Activated naive CD4-positive, alpha-beta T cell treated with anti-CD3 and anti-CD28 coated beads for 36 hours (primary cell): ENCODE data around the gene SLC7A6. TPM values are rescaled to one million over a fixed set of nuclear protein-coding genes. Genes with fewer than 3 reads are reported as not detected.

ENCODE experiments used
- CTCF ChIA-PET: fragments of 350-600 bp; sonication (Branson Sonifier 250); formaldehyde crosslinking; loops from one replicate; lab custom pipeline; 2021; ENCODE audit warnings: antibody characterized with exemption; lab: Charles Lee
- DNase-seq: peaks from one replicate; pipeline ENCODE4 v3.0.0-alpha.2; 2020
- H3K27ac Mint-ChIP-seq: one replicate; pipeline ENCODE4 v1.8.0; 2021; ENCODE audit warnings: mild to moderate bottlenecking, mixed read lengths
- H3K27me3 Mint-ChIP-seq: one replicate; pipeline ENCODE4 v1.8.0; 2021; ENCODE audit warnings: low read depth, mixed read lengths
- H3K36me3 Mint-ChIP-seq: one replicate; pipeline ENCODE4 v1.8.0; 2021; ENCODE audit warnings: low read depth, mixed read lengths
- H3K4me1 Mint-ChIP-seq: one replicate; pipeline ENCODE4 v1.8.0; 2021; ENCODE audit warnings: low read depth, mixed read lengths
- H3K4me3 Mint-ChIP-seq: one replicate; pipeline ENCODE4 v1.8.0; 2021; ENCODE audit warnings: mild to moderate bottlenecking, moderate library complexity, mixed read lengths
- H3K9me3 Mint-ChIP-seq: one replicate; pipeline ENCODE4 v1.8.0; 2021; ENCODE audit warnings: mixed read lengths
- intact Hi-C: fragments of 100-400 bp; cut with micrococcal nuclease; formaldehyde crosslinking; loops from one replicate; pipeline ENCODE4 v1.15.1; 2023
- microRNA-seq: library from miRNA; unstranded; fragments of <30 nt; microRNA quantifications from one replicate; pipeline ENCODE4 v1.2.0, GENCODE V29; 2022; ENCODE audit warnings: borderline microRNAs expressed, borderline replicate concordance
- total RNA-seq, 2 experiments: library from RNA; stranded (reverse); gene quantifications; one replicate each; pipeline ENCODE4 v1.2.3, GENCODE V29; 2021

SLC7A6 gene
- total RNA-seq, 2 experiments from 2014 or later, result 79.4 to 83.4 TPM

DNA sequence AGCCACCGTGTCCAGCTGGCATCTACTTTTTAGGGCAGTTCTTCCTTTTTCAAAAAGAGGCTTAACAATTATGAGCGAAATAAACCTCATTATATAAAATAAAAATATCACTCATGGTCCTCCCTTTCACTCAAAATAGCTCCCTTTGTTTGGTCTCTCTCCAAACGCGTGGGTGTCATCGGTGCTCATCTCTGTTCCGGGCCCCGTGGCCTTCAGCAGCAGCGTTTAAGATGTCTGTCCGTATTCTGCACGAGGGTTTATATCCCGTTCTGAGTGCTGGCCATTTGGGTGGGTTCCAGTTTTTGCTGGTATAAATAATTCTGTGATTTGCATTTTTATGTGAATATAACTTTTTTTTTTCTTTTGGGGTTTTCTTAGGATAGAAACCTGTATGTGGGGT lies 79.9 kb downstream of the SLC7A6 start:
- no peak overlapping the region for H3K4me3 Mint-ChIP-seq
- no peaks in the 10 kb centered on the region for H3K27me3 Mint-ChIP-seq
- no peaks in the 10 kb centered on the region for H3K9me3 Mint-ChIP-seq
- peaks cover 1% of the 10 kb centered on the region for H3K4me1 Mint-ChIP-seq
- DNase-seq, result no peak
- H3K36me3 Mint-ChIP-seq, result peaks cover 48% of the 10 kb centered on the region
- no peak overlapping the region for H3K27ac Mint-ChIP-seq
- CTCF ChIA-PET, result interaction anchor here (0.6 to 1.7 kb wide), 5 partner anchors 15 to 83 kb away, joined by 3 to 4 read pairs (median 3); no protein-coding TSS in a partner anchor
- intact Hi-C loops, result no loop called here

- Mint-ChIP-seq H3K9me3 (no peaks in the 10 kb centered on the region), H3K36me3 (peaks cover 44% of the 10 kb centered on the region), H3K27me3 (no peaks in the 10 kb centered on the region), H3K27ac (no peak overlapping the region), H3K4me3 (no peak overlapping the region), H3K4me1 (peaks cover 1% of the 10 kb centered on the region)
- no peak for DNase-seq
- intact Hi-C loops, result no loop called here
- CTCF ChIA-PET, result interaction anchor here (1.7 kb wide), 1 partner anchor 16 kb away, joined by 4 read pairs; no protein-coding TSS in a partner anchor
Measured at GRCh38 chr16:68345351-68345810, 81.1 kb downstream of the SLC7A6 start.

GRCh38 chr16:68345958-68346635 lies 81.8 kb downstream of the SLC7A6 start:
- peaks cover 38% of the 10 kb centered on the region for H3K36me3 Mint-ChIP-seq
- no peak for DNase-seq
- CTCF ChIA-PET, result no interaction called here

GRCh38 chr16:68346892-68347480 lies 82.7 kb downstream of the SLC7A6 start:
- Mint-ChIP-seq H3K36me3 (peaks cover 38% of the 10 kb centered on the region), H3K27ac (no peak overlapping the region), H3K9me3 (no peaks in the 10 kb centered on the region), H3K4me3 (no peak overlapping the region), H3K27me3 (no peaks in the 10 kb centered on the region), H3K4me1 (peaks cover 1% of the 10 kb centered on the region)
- CTCF ChIA-PET, result no interaction called here
- no peak for DNase-seq
- intact Hi-C loops, result no loop called here

More at GRCh38 chr16:68345958-68346635, 81.8 kb downstream of the SLC7A6 start:
- H3K4me3 Mint-ChIP-seq, result no peak overlapping the region
- no peaks in the 10 kb centered on the region for H3K9me3 Mint-ChIP-seq
- H3K27me3 Mint-ChIP-seq, result no peaks in the 10 kb centered on the region
- peaks cover 1% of the 10 kb centered on the region for H3K4me1 Mint-ChIP-seq
- no peak overlapping the region for H3K27ac Mint-ChIP-seq
- intact Hi-C loops, result no loop called here

DNA sequence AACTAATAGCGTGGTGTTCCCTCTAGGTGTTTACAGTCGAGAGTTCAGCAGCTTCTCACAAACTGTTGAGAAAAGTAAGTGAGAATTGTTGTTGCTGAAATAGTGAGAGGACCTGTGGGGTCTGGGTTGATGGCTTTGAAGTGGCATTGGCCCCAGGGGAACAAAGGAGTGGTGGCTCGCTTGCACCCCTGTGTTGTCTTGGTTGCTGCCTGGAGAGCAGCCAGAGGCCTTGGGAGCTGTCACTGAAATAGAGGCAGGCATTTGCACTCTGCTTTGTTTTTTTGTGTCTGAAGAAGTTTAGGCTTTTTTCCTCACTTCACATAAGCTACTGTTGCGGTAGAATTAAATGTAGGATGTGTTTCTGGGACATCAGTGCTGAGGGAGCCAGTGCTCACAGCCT lies 83.3 kb downstream of the SLC7A6 start:
- H3K27me3 Mint-ChIP-seq, result no peaks in the 10 kb centered on the region
- no peak overlapping the region for H3K27ac Mint-ChIP-seq
- H3K36me3 Mint-ChIP-seq, result peaks cover 35% of the 10 kb centered on the region
- peaks cover 1% of the 10 kb centered on the region for H3K4me1 Mint-ChIP-seq
- CTCF ChIA-PET, result no interaction called here
- DNase-seq, result no peak
- no peaks in the 10 kb centered on the region for H3K9me3 Mint-ChIP-seq
- H3K4me3 Mint-ChIP-seq, result no peak overlapping the region
- intact Hi-C loops, result no loop called here

DNA sequence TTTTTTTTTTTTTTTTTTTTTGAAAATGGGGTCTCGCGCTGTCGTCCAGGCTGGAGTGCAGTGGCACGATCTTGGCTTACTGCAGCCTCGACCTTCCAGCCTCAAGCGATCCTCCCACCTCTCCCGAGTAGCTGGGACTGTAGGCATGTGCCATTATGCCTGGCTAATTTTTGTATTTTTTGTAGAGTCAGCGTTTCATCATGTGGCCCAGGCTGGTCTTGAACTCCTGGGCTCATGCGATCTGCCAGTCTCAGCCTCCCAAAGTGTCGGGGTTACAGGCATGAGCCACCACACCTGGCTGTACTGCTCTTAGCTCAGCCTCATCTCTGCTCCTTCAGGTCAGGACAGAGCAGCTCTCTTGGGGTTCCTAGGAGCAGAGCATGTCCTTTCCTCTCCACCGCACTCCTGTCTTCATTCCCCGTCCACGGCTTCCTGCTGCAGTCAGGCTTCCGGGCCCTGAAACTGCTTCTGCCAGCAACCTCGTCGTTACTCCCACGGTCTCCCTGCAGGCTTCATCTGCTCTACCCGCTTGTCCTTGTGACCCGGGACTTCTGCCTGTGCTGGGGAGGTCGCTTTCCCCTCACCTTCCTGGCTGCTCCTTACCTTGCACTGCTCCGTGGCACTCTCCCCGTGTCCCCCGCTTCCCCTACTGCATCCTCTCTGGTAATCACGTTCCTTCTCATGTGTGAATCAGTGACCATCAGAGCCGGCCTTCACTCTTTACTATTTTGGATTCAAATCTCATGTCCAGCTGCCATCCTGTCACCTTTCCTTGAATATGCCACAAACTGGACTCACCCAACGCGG lies 84.5 kb downstream of the SLC7A6 start:
- Mint-ChIP-seq H3K27me3 (no peaks in the 10 kb centered on the region), H3K36me3 (peaks cover 37% of the 10 kb centered on the region), H3K4me1 (no peaks in the 10 kb centered on the region), H3K9me3 (no peaks in the 10 kb centered on the region), H3K27ac (no peak overlapping the region), H3K4me3 (no peak overlapping the region)
- no peak for DNase-seq
- intact Hi-C loops, result no loop called here
- CTCF ChIA-PET, result interaction anchor here (1.0 kb wide), 1 partner anchor 18 kb away, joined by 3 read pairs; no protein-coding TSS in a partner anchor

- H3K4me3 Mint-ChIP-seq, result no peak overlapping the region
- H3K9me3 Mint-ChIP-seq, result no peaks in the 10 kb centered on the region
- DNase-seq, result no peak
- peaks cover 40% of the 10 kb centered on the region for H3K36me3 Mint-ChIP-seq
- H3K4me1 Mint-ChIP-seq, result peaks cover 5% of the 10 kb centered on the region
- CTCF ChIA-PET, result interaction anchor here (0.6 kb wide), 1 partner anchor 1810 kb away, joined by 4 read pairs; no protein-coding TSS in a partner anchor
- intact Hi-C loops, result no loop called here
- H3K27ac Mint-ChIP-seq, result no peak overlapping the region
- no peaks in the 10 kb centered on the region for H3K27me3 Mint-ChIP-seq
Measured at GRCh38 chr16:68349838-68350410, 85.6 kb downstream of the SLC7A6 start.

DNA sequence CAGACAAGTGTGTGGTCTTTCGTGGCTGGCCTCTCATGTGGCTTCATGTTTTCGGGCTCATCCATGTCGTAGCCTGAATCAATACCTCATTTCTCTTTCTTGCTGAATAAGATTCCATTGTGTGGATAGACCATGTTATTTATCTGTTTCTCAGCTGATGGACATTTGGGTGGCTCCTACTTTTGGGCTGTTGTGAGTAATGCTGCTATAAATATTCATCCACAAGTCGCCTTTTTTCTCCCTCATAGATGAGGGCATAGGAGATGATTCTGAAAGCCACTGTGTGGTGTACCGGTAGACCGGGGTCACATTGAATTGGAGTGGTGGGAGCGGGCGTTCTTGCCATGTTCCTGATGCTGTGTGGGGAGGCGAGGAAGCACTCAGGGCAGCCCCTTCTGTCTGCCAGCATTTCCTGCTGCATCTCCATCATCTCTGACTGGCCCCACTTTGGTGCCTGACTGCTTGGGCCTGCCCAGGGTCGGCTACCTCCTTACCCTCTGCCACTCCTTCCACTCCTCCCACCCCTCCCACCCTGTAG lies 86.6 kb downstream of the SLC7A6 start:
- CTCF ChIA-PET, result interaction anchor here (1.2 kb wide), 1 partner anchor 87 kb away, joined by 4 read pairs; the partner anchor contains the start of gene SLC7A6
- peaks cover 47% of the 10 kb centered on the region for H3K36me3 Mint-ChIP-seq

More for the DNA sequence above, 86.6 kb downstream of the SLC7A6 start:
- Mint-ChIP-seq H3K27ac (no peak overlapping the region), H3K4me3 (no peak overlapping the region), H3K4me1 (peaks cover 15% of the 10 kb centered on the region), H3K27me3 (no peaks in the 10 kb centered on the region), H3K9me3 (no peaks in the 10 kb centered on the region)
- no peak for DNase-seq
- intact Hi-C loops, result no loop called here

Small RNA genes lying within 50 kb of the gene (microRNA-seq; reads per million reads assigned to microRNA genes)
- not detected for gene MIR6773

Other genes with a start within 250 kb of the SLC7A6 start
- not detected for gene DPEP2NB, start 248.6 kb upstream of the SLC7A6 start, total RNA-seq
- gene DDX28, start 241.3 kb upstream of the SLC7A6 start, total RNA-seq, result 1 to 10 TPM; 9.4 to 9.7 TPM
- 10 to 100 TPM; 22.9 to 25.2 TPM for gene DUS2, start 241.2 kb upstream of the SLC7A6 start, total RNA-seq
- gene NFATC3, start 179.2 kb upstream of the SLC7A6 start, total RNA-seq, result 10 to 100 TPM; 49.1 to 50.3 TPM
- under 1 TPM; 0.21 to 0.35 TPM for gene ESRP2, start 28.4 kb upstream of the SLC7A6 start, total RNA-seq
- gene PLA2G15, start 19.2 kb upstream of the SLC7A6 start, total RNA-seq, result 1 to 10 TPM; 4.2 to 5.4 TPM
- 10 to 100 TPM; 23.0 to 26.4 TPM for gene SLC7A6OS, start 46.4 kb downstream of the SLC7A6 start, total RNA-seq
- gene PRMT7, start 46.5 kb downstream of the SLC7A6 start, total RNA-seq, result 10 to 100 TPM; 51.6 to 52.4 TPM
- gene SMPD3, start 184.0 kb downstream of the SLC7A6 start, total RNA-seq, result under 1 TPM; 0.40 to 0.67 TPM